Ishikawa (cell line): ENCODE results near the gene MEX3C.

ENCODE experiments used
- CEBPB ChIP-seq: IDR thresholded peaks from 2 replicates; pipeline ENCODE4 v1.6.1; 2012
- CREB1 ChIP-seq: IDR thresholded peaks from 2 replicates; pipeline ENCODE4 v1.6.1; 2012; ENCODE audit warnings: low read depth
- EGR1 ChIP-seq: IDR thresholded peaks from 2 replicates; pipeline ENCODE4 v1.6.1; 2012
- EP300 ChIP-seq: IDR thresholded peaks from 2 replicates; pipeline ENCODE4 v1.6.1; 2012; ENCODE audit warnings: borderline replicate concordance
- FOXM1 ChIP-seq: IDR thresholded peaks from 2 replicates; pipeline ENCODE4 v1.6.1; 2012; ENCODE audit warnings: low read depth, borderline replicate concordance
- RAD21 ChIP-seq: IDR thresholded peaks from 2 replicates; pipeline ENCODE4 v1.6.1; 2012; ENCODE audit warnings: low read depth
- TAF1 ChIP-seq: IDR thresholded peaks from 2 replicates; pipeline ENCODE4 v1.6.1; 2012; ENCODE audit warnings: low read depth, mild to moderate bottlenecking
- YY1 ChIP-seq: IDR thresholded peaks from 2 replicates; pipeline ENCODE4 v1.6.1; 2012; ENCODE audit warnings: low read depth
- TF ChIP-seq, protein P1 (sequence below): IDR thresholded peaks from 2 replicates; pipeline ENCODE4 v1.6.1; 2012; ENCODE audit warnings: low read depth, mild to moderate bottlenecking
- TF ChIP-seq, protein P2 (sequence below): IDR thresholded peaks from 2 replicates; pipeline ENCODE4 v1.6.1; 2012

- TF ChIP-seq YY1 (no peak), CEBPB (no peak), FOXM1 (no peak), RAD21 (no peak), TAF1 (no peak), CREB1 (no peak), EP300 (no peak), EGR1 (no peak)
- TF ChIP-seq, protein P1, sequence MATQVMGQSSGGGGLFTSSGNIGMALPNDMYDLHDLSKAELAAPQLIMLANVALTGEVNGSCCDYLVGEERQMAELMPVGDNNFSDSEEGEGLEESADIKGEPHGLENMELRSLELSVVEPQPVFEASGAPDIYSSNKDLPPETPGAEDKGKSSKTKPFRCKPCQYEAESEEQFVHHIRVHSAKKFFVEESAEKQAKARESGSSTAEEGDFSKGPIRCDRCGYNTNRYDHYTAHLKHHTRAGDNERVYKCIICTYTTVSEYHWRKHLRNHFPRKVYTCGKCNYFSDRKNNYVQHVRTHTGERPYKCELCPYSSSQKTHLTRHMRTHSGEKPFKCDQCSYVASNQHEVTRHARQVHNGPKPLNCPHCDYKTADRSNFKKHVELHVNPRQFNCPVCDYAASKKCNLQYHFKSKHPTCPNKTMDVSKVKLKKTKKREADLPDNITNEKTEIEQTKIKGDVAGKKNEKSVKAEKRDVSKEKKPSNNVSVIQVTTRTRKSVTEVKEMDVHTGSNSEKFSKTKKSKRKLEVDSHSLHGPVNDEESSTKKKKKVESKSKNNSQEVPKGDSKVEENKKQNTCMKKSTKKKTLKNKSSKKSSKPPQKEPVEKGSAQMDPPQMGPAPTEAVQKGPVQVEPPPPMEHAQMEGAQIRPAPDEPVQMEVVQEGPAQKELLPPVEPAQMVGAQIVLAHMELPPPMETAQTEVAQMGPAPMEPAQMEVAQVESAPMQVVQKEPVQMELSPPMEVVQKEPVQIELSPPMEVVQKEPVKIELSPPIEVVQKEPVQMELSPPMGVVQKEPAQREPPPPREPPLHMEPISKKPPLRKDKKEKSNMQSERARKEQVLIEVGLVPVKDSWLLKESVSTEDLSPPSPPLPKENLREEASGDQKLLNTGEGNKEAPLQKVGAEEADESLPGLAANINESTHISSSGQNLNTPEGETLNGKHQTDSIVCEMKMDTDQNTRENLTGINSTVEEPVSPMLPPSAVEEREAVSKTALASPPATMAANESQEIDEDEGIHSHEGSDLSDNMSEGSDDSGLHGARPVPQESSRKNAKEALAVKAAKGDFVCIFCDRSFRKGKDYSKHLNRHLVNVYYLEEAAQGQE, result no peak
- TF ChIP-seq, protein P2, sequence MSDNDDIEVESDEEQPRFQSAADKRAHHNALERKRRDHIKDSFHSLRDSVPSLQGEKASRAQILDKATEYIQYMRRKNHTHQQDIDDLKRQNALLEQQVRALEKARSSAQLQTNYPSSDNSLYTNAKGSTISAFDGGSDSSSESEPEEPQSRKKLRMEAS, result no peak
These were observed 13.9 kb downstream of the MEX3C start for GRCh38 chr18:51183372-51184090.
